WI38 (cell line): ENCODE results near the gene CD200R1.

Experiments used
- H3K4me3 ChIP-seq: 2 replicates; pipeline ENCODE4 v1.5.1; 2011; ENCODE audit warnings: low read depth, mild to moderate bottlenecking, control low read depth, low read length
- CTCF ChIP-seq: IDR thresholded peaks from 2 replicates; pipeline ENCODE4 v1.5.1; 2012; ENCODE audit warnings: low read depth, mild to moderate bottlenecking, control low read depth, low read length

Gene CD200R1

GRCh38 chr3:112974894-112975293 lies at the start of gene CD200R1:
TSS of gene CD200R1 (minus strand) at chr3:112975103. CDS start at chr3:112974857, 246 bp downstream.
- no peak for TF ChIP-seq CTCF
- H3K4me3 ChIP-seq, result no peak within 1 kb of the TSS

GRCh38 chr3:113021471-113021870 lies 46.6 kb upstream of the CD200R1 start:
- TF ChIP-seq CTCF, result no peak
- no peak overlapping the region for H3K4me3 ChIP-seq

- peak overlapping the region; percentile 88 for H3K4me3 ChIP-seq
- TF ChIP-seq CTCF, result no peak
These were observed 44.6 kb upstream of the CD200R1 start for GRCh38 chr3:113019182-113020137.

GRCh38 chr3:113018536-113019181 lies 43.8 kb upstream of the CD200R1 start:
- H3K4me3 ChIP-seq, result peak overlapping the region; percentile 88
- no peak for TF ChIP-seq CTCF

GRCh38 chr3:113013593-113013992 lies 38.7 kb upstream of the CD200R1 start:
- H3K4me3 ChIP-seq, result no peak overlapping the region
- no peak for TF ChIP-seq CTCF

GRCh38 chr3:113008117-113008516 lies 33.2 kb upstream of the CD200R1 start:
- TF ChIP-seq CTCF, result no peak

More at GRCh38 chr3:113008117-113008516, 33.2 kb upstream of the CD200R1 start:
- no peak overlapping the region for H3K4me3 ChIP-seq
